IPS-NIHi7 (cell line): ENCODE data around the gene ECEL1.
"Not testable (repeated sequence)": the region's sequence is repeated elsewhere in the genome, so short reads cannot be mapped to it uniquely, and the experiment has no call there.

Source experiments
- DNase-seq: peaks from one replicate; pipeline ENCODE4 v3.0.0; 2012; ENCODE audit warnings: mixed read lengths; ENCODE audit errors: extremely low spot score

Gene ECEL1, protein sequence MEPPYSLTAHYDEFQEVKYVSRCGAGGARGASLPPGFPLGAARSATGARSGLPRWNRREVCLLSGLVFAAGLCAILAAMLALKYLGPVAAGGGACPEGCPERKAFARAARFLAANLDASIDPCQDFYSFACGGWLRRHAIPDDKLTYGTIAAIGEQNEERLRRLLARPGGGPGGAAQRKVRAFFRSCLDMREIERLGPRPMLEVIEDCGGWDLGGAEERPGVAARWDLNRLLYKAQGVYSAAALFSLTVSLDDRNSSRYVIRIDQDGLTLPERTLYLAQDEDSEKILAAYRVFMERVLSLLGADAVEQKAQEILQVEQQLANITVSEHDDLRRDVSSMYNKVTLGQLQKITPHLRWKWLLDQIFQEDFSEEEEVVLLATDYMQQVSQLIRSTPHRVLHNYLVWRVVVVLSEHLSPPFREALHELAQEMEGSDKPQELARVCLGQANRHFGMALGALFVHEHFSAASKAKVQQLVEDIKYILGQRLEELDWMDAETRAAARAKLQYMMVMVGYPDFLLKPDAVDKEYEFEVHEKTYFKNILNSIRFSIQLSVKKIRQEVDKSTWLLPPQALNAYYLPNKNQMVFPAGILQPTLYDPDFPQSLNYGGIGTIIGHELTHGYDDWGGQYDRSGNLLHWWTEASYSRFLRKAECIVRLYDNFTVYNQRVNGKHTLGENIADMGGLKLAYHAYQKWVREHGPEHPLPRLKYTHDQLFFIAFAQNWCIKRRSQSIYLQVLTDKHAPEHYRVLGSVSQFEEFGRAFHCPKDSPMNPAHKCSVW

DNA sequence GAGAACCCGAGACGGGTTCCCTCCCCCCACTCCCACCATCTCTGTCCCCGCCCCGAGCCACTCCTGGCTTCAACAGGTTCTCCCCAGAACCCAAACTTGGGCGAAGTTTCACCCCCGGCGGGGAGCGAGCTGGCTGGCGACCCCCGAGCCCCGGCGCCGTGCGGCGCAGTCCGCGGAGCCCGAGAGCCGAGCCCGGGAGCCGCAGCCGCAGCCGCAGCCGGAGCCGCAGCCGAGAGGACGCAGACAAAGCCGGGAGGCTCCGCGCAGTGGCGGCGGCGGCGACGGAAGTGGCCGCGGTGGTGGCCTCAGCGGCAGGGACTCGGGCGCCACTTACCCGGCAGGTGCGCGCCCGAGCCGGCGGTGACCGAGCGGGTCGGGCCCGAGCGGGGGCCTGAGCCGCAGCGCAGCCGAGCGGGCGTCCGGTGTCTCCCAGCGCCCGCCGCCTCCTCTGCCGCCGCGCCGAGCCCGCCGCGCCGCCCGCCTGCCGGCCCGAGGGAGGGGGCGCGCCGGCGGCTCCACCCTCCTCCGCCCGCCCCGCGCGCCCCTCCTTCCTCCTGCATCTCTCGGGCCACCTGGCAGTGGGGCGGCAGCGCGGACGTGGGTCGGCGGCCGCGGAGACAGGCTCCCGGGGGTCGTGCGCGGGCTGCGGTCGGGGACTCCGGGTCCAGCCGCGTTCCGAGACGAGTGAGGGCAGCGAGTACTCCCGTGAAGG is at the start of gene ECEL1:
Gene ECEL1 (minus strand): TSS at position 450 of the 712 bp plus-strand sequence. CDS start 1,181 bp downstream, outside the sequence.
- DNase-seq, result no peak

GRCh38 chr2:232537079-232537478 is 49.4 kb upstream of the ECEL1 start:
- peak; percentile 87 for DNase-seq

DNA sequence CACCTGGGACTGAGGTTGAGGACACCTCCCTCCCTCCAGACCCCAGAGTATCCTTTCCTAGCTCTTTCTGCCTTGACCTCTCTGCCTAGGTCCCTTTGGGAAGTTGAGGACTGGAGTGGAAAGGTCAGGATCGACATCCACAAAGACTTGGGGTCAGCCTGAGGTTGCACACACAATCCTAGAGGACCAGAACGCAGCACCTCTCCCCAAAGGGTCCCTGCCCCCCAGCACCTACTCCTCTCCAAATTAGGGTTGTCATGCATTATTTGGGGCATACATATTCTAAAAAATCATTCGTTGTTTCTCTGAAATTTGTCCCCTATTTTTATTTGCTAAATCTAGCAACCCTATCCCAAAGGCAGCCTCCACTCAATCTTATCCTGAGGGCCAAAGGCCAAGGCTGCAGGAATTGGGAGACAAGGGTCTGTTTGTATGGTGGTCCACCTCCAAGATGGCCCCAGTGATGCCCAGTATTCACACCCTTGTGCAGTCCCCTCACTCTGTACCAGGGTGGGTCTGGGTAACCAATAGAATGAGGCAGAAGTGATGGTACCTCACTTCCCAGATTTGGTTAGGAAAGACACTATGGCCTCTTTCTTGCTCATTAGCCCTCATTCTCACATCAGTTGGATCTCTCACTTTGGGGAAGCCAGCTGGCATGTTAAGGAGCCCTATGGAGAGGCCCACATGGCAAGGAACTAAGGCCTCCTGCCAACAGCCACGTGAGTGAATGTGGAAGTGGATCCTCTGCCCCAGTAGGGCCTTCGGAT is 48.3 kb upstream of the ECEL1 start:
- DNase-seq, result no peak

DNA sequence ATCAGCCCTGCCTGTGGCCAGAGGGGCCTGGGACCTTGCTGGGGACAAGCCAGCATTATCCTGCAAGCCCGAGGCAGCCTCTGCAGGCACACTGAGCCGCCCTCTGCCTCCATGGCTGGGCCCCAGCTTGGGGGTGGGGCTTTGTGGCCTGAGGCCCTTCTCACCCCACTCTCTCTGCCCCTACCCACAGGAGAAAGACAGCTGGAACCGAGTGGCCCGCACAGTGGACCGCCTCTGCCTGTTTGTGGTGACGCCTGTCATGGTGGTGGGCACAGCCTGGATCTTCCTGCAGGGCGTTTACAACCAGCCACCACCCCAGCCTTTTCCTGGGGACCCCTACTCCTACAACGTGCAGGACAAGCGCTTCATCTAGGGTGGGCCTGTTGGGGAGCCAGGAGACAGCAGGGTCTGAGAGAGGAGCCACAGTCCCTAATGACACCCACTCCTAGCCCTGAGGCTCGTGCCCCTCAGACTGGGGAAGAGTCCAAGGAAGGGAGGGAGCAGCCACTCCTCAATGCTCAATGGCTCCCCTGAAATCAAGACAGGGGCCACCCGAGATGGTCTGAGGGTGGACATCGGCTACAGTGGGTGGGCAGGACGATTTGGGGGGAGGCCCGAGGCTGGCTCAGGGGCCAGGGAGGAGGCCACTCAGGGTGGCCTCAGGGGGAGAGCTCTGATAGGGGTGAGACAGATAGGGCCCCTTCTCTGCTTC is 47.5 kb upstream of the ECEL1 start:
- no peak for DNase-seq

- DNase-seq, result no peak
Measured at GRCh38 chr2:232533944-232534710, 46.5 kb upstream of the ECEL1 start.

- not testable (repeated sequence) for DNase-seq
Measured at GRCh38 chr2:232532821-232533220, 45.2 kb upstream of the ECEL1 start.

DNA sequence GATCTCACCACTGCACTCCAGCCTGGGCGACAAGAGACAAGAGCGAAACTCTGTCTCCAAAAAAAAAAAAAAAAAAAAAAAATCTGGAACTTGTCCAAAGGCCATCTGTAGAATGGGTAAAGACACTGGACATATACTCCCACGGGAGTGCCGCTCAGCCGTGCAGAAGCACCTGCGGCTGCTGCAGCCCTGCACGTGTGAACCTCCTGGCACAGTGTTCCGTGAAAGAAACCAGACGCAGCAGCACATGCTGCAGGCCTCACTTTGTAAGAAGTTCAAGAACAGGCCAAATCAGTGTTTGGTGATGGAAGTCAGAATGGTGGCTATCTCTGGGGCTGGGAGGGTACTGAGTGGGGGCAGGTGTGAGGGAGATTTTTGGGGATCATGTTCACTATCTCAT is 44.8 kb upstream of the ECEL1 start:
- DNase-seq, result no peak

GRCh38 chr2:232530626-232531260 is 43.1 kb upstream of the ECEL1 start:
- no peak for DNase-seq

- DNase-seq, result no peak
Measured at GRCh38 chr2:232529806-232530547, 42.3 kb upstream of the ECEL1 start.

DNA sequence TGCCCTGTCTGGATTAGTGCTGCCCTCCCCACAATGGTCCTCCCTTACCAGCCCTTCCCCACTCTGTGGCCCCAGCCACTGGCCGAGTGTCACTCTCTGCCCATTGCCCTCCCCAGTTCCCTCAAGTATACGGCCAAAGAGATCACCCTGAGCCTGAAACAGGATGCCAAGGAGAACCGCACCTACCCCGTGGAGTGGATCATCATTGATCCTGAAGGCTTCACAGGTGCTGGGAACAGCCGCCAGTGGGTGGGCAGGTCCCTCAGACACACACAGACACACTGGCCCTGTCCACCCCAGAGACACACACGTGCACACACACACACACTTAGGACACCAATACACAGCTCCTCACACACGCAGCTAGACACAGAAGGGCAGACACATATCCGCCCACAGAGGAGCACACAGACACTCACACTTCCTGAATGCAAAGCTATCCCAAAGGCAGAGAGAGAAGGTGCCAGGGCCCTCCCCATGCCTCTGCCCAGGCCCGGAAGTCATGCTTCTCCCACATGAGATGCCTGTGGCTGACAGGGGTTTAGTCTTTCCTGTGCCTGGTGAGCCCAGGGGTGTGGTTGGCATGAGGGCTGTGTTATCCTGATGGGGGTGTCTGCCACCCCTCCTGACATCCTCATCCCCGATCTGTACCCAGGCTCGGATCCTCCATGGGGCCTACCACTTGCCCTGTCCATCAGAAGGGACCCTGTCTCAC is 41.3 kb upstream of the ECEL1 start:
- no peak for DNase-seq

DNA sequence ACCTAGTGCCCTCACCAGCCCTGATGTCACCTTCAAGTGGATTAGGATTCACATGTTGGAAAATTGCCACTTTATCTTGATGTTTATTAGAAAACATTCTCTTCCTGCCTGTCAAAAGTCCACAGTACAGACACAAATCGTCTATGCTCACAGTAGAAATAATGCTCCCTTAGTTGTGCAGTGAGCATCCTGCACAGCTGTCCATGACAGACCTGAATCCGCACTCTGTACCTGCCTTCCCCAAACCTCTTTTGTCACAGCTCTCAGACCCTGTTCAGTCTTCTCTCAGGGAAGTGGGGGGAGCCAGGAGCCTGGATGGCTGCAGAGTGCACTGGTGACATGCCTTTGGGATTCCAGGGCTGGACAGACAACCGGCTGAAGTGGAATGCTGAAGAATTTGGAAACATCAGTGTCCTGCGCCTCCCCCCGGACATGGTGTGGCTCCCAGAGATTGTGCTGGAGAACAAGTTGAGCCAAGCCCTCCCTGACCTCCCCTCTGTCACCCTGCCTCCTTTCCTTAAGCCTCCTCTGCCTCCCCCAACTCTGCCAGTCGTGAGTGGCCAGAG is 40.4 kb upstream of the ECEL1 start:
- no peak for DNase-seq

- no peak for DNase-seq
Measured at GRCh38 chr2:232526372-232526941, 38.8 kb upstream of the ECEL1 start.

DNA sequence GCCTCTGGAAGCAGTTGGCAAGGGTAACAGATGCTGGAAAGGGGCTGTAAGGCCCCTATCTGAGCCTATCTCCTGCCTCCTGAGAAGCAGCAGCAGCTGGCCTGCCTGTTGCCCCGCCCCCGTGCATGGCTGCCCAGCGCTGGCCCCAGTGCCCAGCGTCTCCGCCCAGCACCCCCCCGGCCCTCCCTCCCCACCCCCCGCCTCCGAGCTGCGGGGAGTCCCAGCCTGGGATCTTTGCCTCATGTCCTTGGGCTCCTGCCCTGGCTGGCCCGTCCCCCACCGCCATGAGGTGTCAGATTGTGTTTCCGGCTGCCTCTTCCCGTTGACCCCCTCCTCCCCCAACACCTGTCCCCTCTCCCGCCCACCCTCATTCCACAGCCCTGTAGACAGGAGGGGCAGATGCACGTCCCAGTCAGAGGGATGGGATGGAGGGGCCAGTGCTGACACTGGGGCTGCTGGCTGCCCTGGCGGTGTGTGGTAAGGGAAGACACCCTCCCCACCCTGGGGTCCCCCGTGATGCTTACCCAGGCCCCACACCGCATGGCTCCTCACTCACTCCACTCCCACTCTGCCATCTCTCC is 38.2 kb upstream of the ECEL1 start, which contains the start of gene CHRND:
Gene CHRND (plus strand): TSS at position 370 of the 581 bp plus-strand sequence. CDS start 56 bp downstream, at position 426.
- peak; percentile 58 for DNase-seq

DNA sequence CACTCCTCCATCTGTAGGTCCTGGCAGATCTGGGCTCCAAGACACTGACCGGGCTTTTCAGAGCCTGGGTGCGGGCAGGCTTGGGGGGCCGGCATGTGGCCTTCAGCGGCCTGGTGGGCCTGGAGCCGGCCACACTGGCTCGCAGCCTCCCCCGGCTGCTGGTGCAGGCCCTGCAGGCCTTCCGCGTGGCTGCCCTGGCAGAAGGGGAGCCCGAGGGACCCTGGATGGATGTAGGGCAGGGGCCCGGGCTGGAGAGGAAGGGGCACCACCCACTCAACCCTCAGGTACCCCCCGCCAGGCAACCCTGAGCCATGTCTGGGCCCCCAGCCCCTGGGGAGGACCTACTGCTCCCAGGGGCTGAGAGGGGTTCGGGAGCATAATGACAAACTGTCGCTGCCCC is 37.6 kb upstream of the ECEL1 start:
- DNase-seq, result no peak

DNA sequence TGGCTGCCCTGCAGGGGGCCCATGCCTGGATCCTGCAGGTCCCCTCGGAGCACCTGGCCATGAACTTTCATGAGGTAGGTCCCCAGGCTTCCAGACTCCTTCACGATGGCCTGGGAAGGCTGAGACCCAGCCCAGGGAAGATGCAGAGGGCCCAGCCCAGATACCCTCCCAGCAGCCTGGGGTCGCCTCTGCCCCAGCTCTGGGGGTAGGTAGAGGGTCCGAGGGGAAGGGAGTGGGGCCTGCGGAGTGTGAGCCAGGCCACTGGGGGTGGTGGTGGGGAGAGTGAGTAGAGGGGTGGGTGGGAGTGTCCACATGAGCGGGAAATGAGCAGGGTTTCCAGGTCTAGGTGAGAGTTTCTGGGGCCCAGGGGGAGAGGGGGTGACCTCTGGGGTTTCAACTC is 37.1 kb upstream of the ECEL1 start:
- DNase-seq, result no peak

- DNase-seq, result peak; percentile 86
Measured at GRCh38 chr2:232523682-232524597, 36.3 kb upstream of the ECEL1 start.
